Mucosa of stomach (tissue), 1 donor: Measurements from ENCODE around the gene GORASP2.

Experiments used
- H3K27me3 ChIP-seq: one replicate; pipeline ENCODE4 v1.7.0; 2013; ENCODE audit warnings: mild to moderate bottlenecking, low read length; ENCODE audit not compliant: control insufficient read depth, insufficient read depth
- H3K36me3 ChIP-seq: one replicate; pipeline ENCODE4 v1.7.0; 2013; ENCODE audit warnings: low read length; ENCODE audit not compliant: control insufficient read depth, insufficient read depth
- H3K4me1 ChIP-seq: one replicate; pipeline ENCODE4 v1.7.0; 2013; ENCODE audit warnings: mild to moderate bottlenecking, low read length; ENCODE audit not compliant: control insufficient read depth, insufficient read depth
- H3K4me3 ChIP-seq: one replicate; pipeline ENCODE4 v1.7.0; 2013; ENCODE audit warnings: low read length
- H3K9ac ChIP-seq: one replicate; pipeline ENCODE4 v1.7.0; 2013; ENCODE audit warnings: mild to moderate bottlenecking, low read length, moderate library complexity
- H3K9me3 ChIP-seq: one replicate; pipeline ENCODE4 v1.7.0; 2013; ENCODE audit warnings: mild to moderate bottlenecking, low read length, moderate library complexity; ENCODE audit not compliant: control insufficient read depth
- donor health status: Pancreatic carcinoma.

GORASP2 gene

GRCh38 chr2:170971071-170971470 lies 42.0 kb downstream of the GORASP2 start:
- H3K36me3 ChIP-seq, result peaks cover 8% of the 10 kb centered on the region
- no peak overlapping the region for H3K9ac ChIP-seq
- no peak overlapping the region for H3K4me3 ChIP-seq
- peaks cover 11% of the 10 kb centered on the region for H3K4me1 ChIP-seq
- H3K27me3 ChIP-seq, result peaks cover 10% of the 10 kb centered on the region
- no peaks in the 10 kb centered on the region for H3K9me3 ChIP-seq

GRCh38 chr2:170972296-170973224 lies 43.5 kb downstream of the GORASP2 start:
- Histone ChIP-seq H3K4me1 (peaks cover 11% of the 10 kb centered on the region), H3K9ac (peak overlapping the region; percentile 68), H3K27me3 (peaks cover 10% of the 10 kb centered on the region), H3K4me3 (no peak overlapping the region), H3K36me3 (no peaks in the 10 kb centered on the region), H3K9me3 (no peaks in the 10 kb centered on the region)

- Histone ChIP-seq H3K9ac (peak overlapping the region; percentile 68), H3K9me3 (no peaks in the 10 kb centered on the region), H3K4me3 (no peak overlapping the region), H3K36me3 (no peaks in the 10 kb centered on the region), H3K27me3 (peaks cover 10% of the 10 kb centered on the region), H3K4me1 (peaks cover 11% of the 10 kb centered on the region)
Measured at GRCh38 chr2:170973225-170973491, 44.1 kb downstream of the GORASP2 start.

- H3K9me3 ChIP-seq, result no peaks in the 10 kb centered on the region
- peaks cover 11% of the 10 kb centered on the region for H3K4me1 ChIP-seq
- H3K27me3 ChIP-seq, result peaks cover 10% of the 10 kb centered on the region
- H3K9ac ChIP-seq, result peak overlapping the region; percentile 78
- H3K36me3 ChIP-seq, result no peaks in the 10 kb centered on the region
- H3K4me3 ChIP-seq, result peak overlapping the region; percentile 80
Measured at GRCh38 chr2:170973492-170974303, 44.6 kb downstream of the GORASP2 start.

GRCh38 chr2:170974304-170974993 lies 45.4 kb downstream of the GORASP2 start:
- Histone ChIP-seq H3K4me1 (peaks cover 11% of the 10 kb centered on the region), H3K9me3 (no peaks in the 10 kb centered on the region), H3K27me3 (peaks cover 10% of the 10 kb centered on the region), H3K4me3 (peak overlapping the region; percentile 80), H3K9ac (peak overlapping the region; percentile 78), H3K36me3 (no peaks in the 10 kb centered on the region)

- Histone ChIP-seq H3K9me3 (no peaks in the 10 kb centered on the region), H3K4me1 (peaks cover 6% of the 10 kb centered on the region), H3K4me3 (no peak overlapping the region), H3K27me3 (peaks cover 10% of the 10 kb centered on the region), H3K36me3 (no peaks in the 10 kb centered on the region), H3K9ac (no peak overlapping the region)
Measured at GRCh38 chr2:170975127-170975942, 46.3 kb downstream of the GORASP2 start.

- Histone ChIP-seq H3K9me3 (no peaks in the 10 kb centered on the region), H3K4me3 (no peak overlapping the region), H3K9ac (no peak overlapping the region), H3K27me3 (peaks cover 10% of the 10 kb centered on the region), H3K36me3 (no peaks in the 10 kb centered on the region), H3K4me1 (peaks cover 6% of the 10 kb centered on the region)
Measured at GRCh38 chr2:170975943-170976270, 46.9 kb downstream of the GORASP2 start.

- Histone ChIP-seq H3K4me3 (no peak overlapping the region), H3K9me3 (no peaks in the 10 kb centered on the region), H3K36me3 (no peaks in the 10 kb centered on the region), H3K4me1 (no peaks in the 10 kb centered on the region), H3K27me3 (peaks cover 3% of the 10 kb centered on the region), H3K9ac (no peak overlapping the region)
Measured at GRCh38 chr2:170984079-170984478, 55.0 kb downstream of the GORASP2 start.

GRCh38 chr2:170985407-170985806 lies 56.4 kb downstream of the GORASP2 start:
- Histone ChIP-seq H3K4me1 (no peaks in the 10 kb centered on the region), H3K4me3 (no peak overlapping the region), H3K9me3 (no peaks in the 10 kb centered on the region), H3K9ac (no peak overlapping the region), H3K27me3 (peaks cover 3% of the 10 kb centered on the region), H3K36me3 (no peaks in the 10 kb centered on the region)

- peaks cover 2% of the 10 kb centered on the region for H3K27me3 ChIP-seq
Measured at GRCh38 chr2:170986566-170987258, 57.7 kb downstream of the GORASP2 start.

More at GRCh38 chr2:170986566-170987258, 57.7 kb downstream of the GORASP2 start:
- Histone ChIP-seq H3K4me1 (no peaks in the 10 kb centered on the region), H3K36me3 (no peaks in the 10 kb centered on the region), H3K4me3 (no peak overlapping the region), H3K9me3 (no peaks in the 10 kb centered on the region), H3K9ac (no peak overlapping the region)
